HL-60 (cell line): ENCODE measurements around the gene FMO4.

Experiments
- DNase-seq, 2 experiments: peaks; one replicate each; pipeline ENCODE4 v3.0.0-alpha.2; 2010 to 2020; ENCODE audit warnings: low read depth in 1 of 2, low spot score in 1 of 2
- H3K27ac ChIP-seq: fragments of 250-450 bp; sonication (Bioruptor Pico); replicated peaks from 2 replicates; pipeline ENCODE4 v1.5.1; 2020; ENCODE audit warnings: mild to moderate bottlenecking, moderate library complexity
- H3K27me3 ChIP-seq: fragments of 250-450 bp; sonication (Bioruptor Pico); 2 replicates; pipeline ENCODE4 v1.5.1; 2021; ENCODE audit warnings: mild to moderate bottlenecking, moderate library complexity; ENCODE audit not compliant: insufficient read depth, poor library complexity, severe bottlenecking
- H3K4me3 ChIP-seq: replicated peaks from 2 replicates; pipeline ENCODE4 v1.5.1; 2011; ENCODE audit warnings: mild to moderate bottlenecking, control low read depth, low read length; ENCODE audit not compliant: insufficient read depth
- CTCF ChIP-seq: IDR thresholded peaks from one replicate; pipeline ENCODE4 v1.5.1; 2011; ENCODE audit warnings: low read length, control low read depth, inconsistent platforms; ENCODE audit not compliant: insufficient read depth
- GABPA ChIP-seq: IDR thresholded peaks from 2 replicates; pipeline ENCODE4 v1.6.1; 2012; ENCODE audit warnings: low read depth
- POLR2AphosphoS5 ChIP-seq: IDR thresholded peaks from 2 replicates; pipeline ENCODE4 v1.6.1; 2012; ENCODE audit warnings: low read depth
- REST ChIP-seq: IDR thresholded peaks from 2 replicates; pipeline ENCODE4 v1.6.1; 2012; ENCODE audit warnings: low read depth; ENCODE audit not compliant: insufficient replicate concordance
- SPI1 ChIP-seq: IDR thresholded peaks from 2 replicates; pipeline ENCODE4 v1.6.1; 2012; ENCODE audit warnings: low read depth, mild to moderate bottlenecking, borderline replicate concordance

Gene FMO4

GRCh38 chr1:171279678-171280077, 34.3 kb upstream of the FMO4 start:
- DNase-seq = peak in 1 of 2 experiments; percentile 11
- no peaks in the 10 kb centered on the region for H3K27me3 ChIP-seq
- TF ChIP-seq CTCF (no peak), SPI1 (peak; percentile 83), GABPA (no peak), POLR2AphosphoS5 (no peak), REST (no peak)
- peak overlapping the region; percentile 70 for H3K27ac ChIP-seq
- H3K4me3 ChIP-seq = no peak overlapping the region

GRCh38 chr1:171280599-171280998, 33.4 kb upstream of the FMO4 start:
- no peak for DNase-seq
- Histone ChIP-seq H3K4me3 (no peak overlapping the region), H3K27ac (no peak overlapping the region), H3K27me3 (no peaks in the 10 kb centered on the region)
- TF ChIP-seq CTCF (no peak), GABPA (no peak), SPI1 (no peak), REST (no peak), POLR2AphosphoS5 (no peak)

DNA sequence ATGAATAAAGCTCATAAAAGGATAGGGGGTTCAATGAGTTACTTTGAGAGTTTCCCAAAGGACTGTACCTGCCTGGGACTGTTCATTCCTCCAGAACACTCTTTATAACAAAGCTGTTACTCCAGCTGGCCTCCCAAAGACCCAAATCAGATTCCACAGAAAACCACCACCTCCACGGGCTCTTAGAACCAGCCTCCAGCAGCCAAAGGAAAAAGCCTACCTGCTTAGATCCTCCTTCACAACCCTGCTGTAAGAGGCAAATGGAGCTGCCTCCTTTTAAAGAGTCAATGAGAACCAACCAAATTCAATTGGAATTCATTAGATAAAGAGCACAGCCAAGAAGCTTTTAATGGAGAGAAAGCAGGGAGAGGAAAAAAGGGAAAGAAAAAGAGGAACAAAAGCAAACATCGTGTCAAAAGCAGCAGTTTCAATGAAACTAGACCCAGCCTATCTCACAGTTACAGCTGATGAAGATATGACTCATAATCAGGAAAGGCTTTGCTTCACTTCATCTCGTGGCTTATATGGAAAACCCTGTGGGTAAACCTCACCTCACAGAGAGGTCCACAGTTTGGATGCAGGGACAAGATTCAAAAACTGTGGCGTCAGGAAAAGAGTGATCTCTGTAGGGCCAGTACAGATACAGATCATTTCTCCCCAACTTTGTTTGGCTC, 27.8 kb upstream of the FMO4 start:
- Histone ChIP-seq H3K27me3 (no peaks in the 10 kb centered on the region), H3K27ac (no peak overlapping the region), H3K4me3 (no peak overlapping the region)
- peak in 1 of 2 experiments; percentile 38 for DNase-seq
- no peak for TF ChIP-seq CTCF
- TF ChIP-seq GABPA = no peak
- TF ChIP-seq REST = no peak
- no peak for TF ChIP-seq SPI1
- TF ChIP-seq POLR2AphosphoS5 = no peak
